Adrenal gland (tissue), 12 donors: Measurements from ENCODE around the gene LTO1. TPM values are rescaled to one million over a fixed set of nuclear protein-coding genes. Genes with fewer than 3 reads are reported as not detected.

ENCODE experiments used
- DNase-seq, 7 donors: peaks; one replicate each; pipeline ENCODE4 v3.0.0-alpha.2; 2019 to 2020
- H3K27ac ChIP-seq, 5 donors: fragments of 200-600 bp; sonication (generic) in 4 of 5; 1 replicate in 3 of 5; 2 replicates in 2 of 5; pipeline versions ENCODE4 v1.5.1 to v1.8.0; 2016 to 2020; ENCODE audit warnings: mild to moderate bottlenecking in 1 of 5
- H3K27me3 ChIP-seq: fragments of 200-600 bp; 2 replicates; pipeline ENCODE4 v1.8.0; 2021
- H3K36me3 ChIP-seq, 2 donors: fragments of 200-600 bp; replicated peaks in 1 of 2; 1 replicate in 1 of 2; 2 replicates in 1 of 2; pipeline versions ENCODE4 v1.5.1 to v1.8.0; 2018 to 2022
- H3K4me1 ChIP-seq, 2 donors: fragments of 200-600 bp; replicated peaks in 1 of 2; 1 replicate in 1 of 2; 2 replicates in 1 of 2; pipeline versions ENCODE4 v1.5.1 to v1.8.0; 2018 to 2021
- H3K4me3 ChIP-seq, 4 donors: fragments of 200-600 bp; sonication (generic) in 3 of 4; one replicate each; pipeline ENCODE4 v1.5.1; 2016 to 2018
- H3K9me3 ChIP-seq, 3 donors: fragments of 200-600 bp; sonication (generic) in 1 of 3; replicated peaks in 1 of 3; 1 replicate in 2 of 3; 2 replicates in 1 of 3; pipeline versions ENCODE4 v1.5.1 to v1.8.0; 2016 to 2021
- CTCF ChIP-seq, 6 experiments: fragments of 450-650 bp in 4 of 6; fragments of 200-600 bp in 2 of 6; sonication (generic) in 1 of 6; IDR thresholded peaks; 1 replicate in 5 of 6; 2 replicates in 1 of 6; pipeline versions ENCODE4 v1.5.1 to v1.8.0; 2016 to 2021; ENCODE audit warnings: antibody characterized with exemption in 6 of 6, mild to moderate bottlenecking in 2 of 6, moderate library complexity in 1 of 6
- POLR2A ChIP-seq, 2 donors: fragments of 450-650 bp; IDR thresholded peaks; one replicate each; pipeline ENCODE4 v1.6.1; 2017; ENCODE audit warnings: antibody characterized with exemption in 2 of 2, mild to moderate bottlenecking in 2 of 2, moderate library complexity in 1 of 2
- WGBS, 4 donors: extraction: QIAGEN DNeasy Blood & Tissue Kit in 2 of 4; methylation state at CpG; one replicate each; pipeline versions ENCODE4 v1.1.5 to v1.1.7; 2013 to 2017; 5-methylcytosine and 5-hydroxymethylcytosine counted together
- intact Hi-C, 2 donors: fragments of 100-400 bp; cut with DNase I; formaldehyde crosslinking; loops; one replicate each; pipeline versions ENCODE4 v1.14.1 to v1.15.0; 2022 to 2023
- polyA plus RNA-seq, 3 donors: library from polyadenylated mRNA; stranded (reverse); fragments of 200-250 nt in 2 of 3; fragments of 350-450 nt in 1 of 3; fragmentation: Illumina TruSeq in 1 of 3; extraction: RNeasy Lipid Tissue Mini Kit (QIAGEN cat#74804) in 1 of 3; gene quantifications; one replicate each; pipeline ENCODE4 v1.2.3, GENCODE V29; 2013 to 2014
- total RNA-seq, 9 donors: library from RNA; depleted of rRNA in 4 of 9; stranded (reverse); fragments of >200 nt in 4 of 9; fragments of 120-200 nt in 1 of 9; fragmentation: NEBNext Ultra II Directional in 1 of 9; extraction: Animal tissue kit (Norgen Biotek cat#: 25700) in 1 of 9; gene quantifications; one replicate each; pipeline versions ENCODE4 v1.1.0 to v1.2.4, GENCODE V29; 2013 to 2023
- donor health status: healthy with polysubstance abuse.
- donor health status: Bipolar disorder and iron deficiency.
- donor health status: DM: yes; HTN: yes; CAD: no.
- donor health status: DM: no; HTN: no; CAD: no.
- donor health status: DM: no; HTN: no; CAD: no.
- donor health status: DM: yes; HTN: yes; CAD: no.

Gene LTO1
- total and polyA plus RNA-seq, 12 donors = 10.9 to 52.5 (median 23.6) TPM

GRCh38 chr11:69703768-69704507 is 28.8 kb upstream of the LTO1 start, which contains the start of gene FGF19:
Gene FGF19, minus strand, starts transcription at chr11:69704022. Its CDS starts 146 bp downstream, at chr11:69703876.
- H3K27me3 ChIP-seq = peaks cover 67% of the 10 kb centered on the region
- H3K4me3 ChIP-seq = no peak within 1 kb of the TSS
- intact Hi-C loops = no loop called here

GRCh38 chr11:69703453-69703767 is 28.3 kb upstream of the LTO1 start:
- intact Hi-C loops = no loop called here
- Histone ChIP-seq H3K27me3 (peaks cover 62% of the 10 kb centered on the region), H3K4me3 (no peak overlapping the region)

More at GRCh38 chr11:69703768-69704507, 28.8 kb upstream of the LTO1 start, which contains the start of gene FGF19:
- TF ChIP-seq POLR2A (IDR thresholded peaks at IDR 0.05) = no peak
- TF ChIP-seq CTCF (IDR thresholded peaks at IDR 0.05) = no peak
- Histone ChIP-seq H3K9me3 (no peaks in the 10 kb centered on the region), H3K36me3 (no peaks in the 10 kb centered on the region), H3K4me1 (peaks cover 0 to 9% of the 10 kb centered on the region in 2 donors), H3K27ac (no peak within 1 kb of the TSS)
- 0 to 1% (median 1%) methylated on average over 9 to 67 of the region's 67 CpGs; no CpG with 5 or more reads in 1 of the 4 donors for WGBS, 4 donors
- DNase-seq = no peak

GRCh38 chr11:69702769-69703452 is 27.8 kb upstream of the LTO1 start:
- Histone ChIP-seq H3K4me3 (no peak overlapping the region), H3K27me3 (peaks cover 62% of the 10 kb centered on the region), H3K4me1 (peaks cover 0 to 9% of the 10 kb centered on the region in 2 donors), H3K36me3 (no peaks in the 10 kb centered on the region), H3K9me3 (no peaks in the 10 kb centered on the region), H3K27ac (no peak overlapping the region)
- no peak for TF ChIP-seq CTCF (IDR thresholded peaks at IDR 0.05)
- no peak for TF ChIP-seq POLR2A (IDR thresholded peaks at IDR 0.05)
- no peak for DNase-seq
- 10 to 11% (median 11%) methylated on average over 28 to 45 of the region's 45 CpGs for WGBS, 4 donors
- intact Hi-C loops = no loop called here

More at GRCh38 chr11:69703453-69703767, 28.3 kb upstream of the LTO1 start:
- no peak for DNase-seq
- WGBS, 4 donors = 1 to 3% (median 2%) methylated on average over 18 to 34 of the region's 34 CpGs; no CpG with 5 or more reads in 1 of the 4 donors
- Histone ChIP-seq H3K9me3 (no peaks in the 10 kb centered on the region), H3K4me1 (peaks cover 0 to 9% of the 10 kb centered on the region in 2 donors), H3K36me3 (no peaks in the 10 kb centered on the region), H3K27ac (no peak overlapping the region)
- TF ChIP-seq CTCF (IDR thresholded peaks at IDR 0.05) = no peak
- TF ChIP-seq POLR2A (IDR thresholded peaks at IDR 0.05) = no peak

GRCh38 chr11:69702239-69702691 is 27.1 kb upstream of the LTO1 start:
- DNase-seq = no peak
- Histone ChIP-seq H3K4me1 (peaks cover 0 to 9% of the 10 kb centered on the region in 2 donors), H3K9me3 (no peaks in the 10 kb centered on the region), H3K36me3 (no peaks in the 10 kb centered on the region), H3K27me3 (peaks cover 62% of the 10 kb centered on the region), H3K4me3 (no peak overlapping the region), H3K27ac (no peak overlapping the region)
- 11 to 19% (median 16%) methylated on average over 7 to 35 of the region's 35 CpGs for WGBS, 4 donors
- TF ChIP-seq CTCF (IDR thresholded peaks at IDR 0.05) (no peak), POLR2A (IDR thresholded peaks at IDR 0.05) (no peak)
- intact Hi-C loops = no loop called here
